ENCODE results near the gene TSPO2.
A peak's percentile ranks its signal among the peaks of the same experiment; 100 is the strongest.

TSPO2 gene

DNA sequence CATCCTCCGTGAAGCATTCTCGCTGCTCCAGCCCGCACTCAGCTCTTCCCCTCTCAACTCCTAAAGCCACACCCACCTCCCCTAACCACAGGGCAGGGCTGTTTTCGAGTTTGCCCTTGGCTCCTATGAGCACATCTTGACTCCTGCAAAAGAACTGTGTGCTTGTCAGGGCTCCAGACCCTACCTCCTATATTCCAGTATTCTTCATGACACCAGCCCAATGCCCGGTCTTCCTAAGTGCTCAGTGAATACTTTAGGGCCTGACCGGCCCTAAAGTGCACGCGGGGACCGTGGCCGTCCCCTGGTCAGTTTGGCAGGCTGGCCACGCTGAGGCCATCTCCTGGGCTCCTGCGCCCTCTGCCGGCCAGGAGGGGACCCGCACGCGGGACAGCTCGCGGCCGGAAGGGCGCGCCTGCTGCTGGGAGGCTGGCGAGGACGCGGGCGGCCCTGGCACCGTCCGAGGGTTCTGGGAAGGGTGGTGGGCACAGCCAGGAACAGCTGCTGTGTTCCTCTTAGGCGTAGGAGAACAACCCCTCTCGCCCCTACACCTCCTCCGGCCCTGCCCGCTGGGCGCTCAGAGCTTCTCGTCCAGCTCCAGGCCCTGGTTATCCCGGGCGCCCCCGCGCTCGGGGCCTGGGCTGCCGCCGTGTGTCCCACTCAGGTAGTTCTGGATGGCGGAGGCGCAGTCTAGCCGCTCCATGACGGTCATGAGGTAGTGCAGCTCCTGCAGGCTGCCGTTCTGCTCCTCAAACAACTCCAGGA, 14.3 kb upstream of the TSPO2 start:
- peak in 1 of 2 experiments; percentile 32 for DNase-seq

DNA sequence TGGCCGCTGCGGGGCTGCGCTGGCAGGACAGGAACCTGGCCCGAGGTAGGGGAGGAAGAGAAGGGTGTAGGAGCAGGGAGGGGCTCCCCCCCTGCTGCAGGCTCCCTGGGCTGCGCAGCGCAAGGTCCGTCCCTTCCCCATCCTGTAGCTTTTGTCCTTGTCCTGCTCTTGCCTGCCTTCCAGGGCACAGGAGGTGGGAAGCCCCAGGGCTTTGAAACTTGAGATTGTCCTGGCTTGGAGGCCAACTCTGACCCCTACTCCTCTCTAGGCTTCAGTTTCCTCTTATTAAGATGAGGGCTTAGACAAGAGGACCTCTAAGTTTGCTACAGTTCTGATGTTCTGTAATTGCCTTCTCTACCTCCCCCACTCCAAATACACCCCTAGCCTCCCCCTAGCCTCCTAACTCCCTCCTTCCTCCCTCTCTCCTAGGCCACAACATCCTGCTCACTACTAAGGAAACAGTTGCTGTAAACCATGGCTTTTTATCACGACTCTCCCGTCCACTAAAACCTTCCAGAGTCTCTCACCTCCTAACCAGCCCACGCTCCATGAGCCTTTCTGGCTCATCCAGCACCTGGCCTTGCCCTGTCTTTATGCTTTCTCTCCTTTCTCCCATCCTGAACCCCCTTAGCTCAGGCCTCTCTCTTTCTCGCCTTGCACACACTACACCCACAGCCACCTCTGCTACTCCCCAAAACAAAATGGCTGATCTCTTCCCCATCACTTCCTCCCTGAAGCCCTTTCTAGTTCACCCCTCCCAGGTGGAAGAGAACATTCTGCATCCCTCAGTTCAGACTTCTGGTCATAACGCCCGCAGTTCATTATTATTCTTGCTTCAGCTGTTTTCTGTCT, 13.5 kb upstream of the TSPO2 start:
- DNase-seq, result no peak

DNA sequence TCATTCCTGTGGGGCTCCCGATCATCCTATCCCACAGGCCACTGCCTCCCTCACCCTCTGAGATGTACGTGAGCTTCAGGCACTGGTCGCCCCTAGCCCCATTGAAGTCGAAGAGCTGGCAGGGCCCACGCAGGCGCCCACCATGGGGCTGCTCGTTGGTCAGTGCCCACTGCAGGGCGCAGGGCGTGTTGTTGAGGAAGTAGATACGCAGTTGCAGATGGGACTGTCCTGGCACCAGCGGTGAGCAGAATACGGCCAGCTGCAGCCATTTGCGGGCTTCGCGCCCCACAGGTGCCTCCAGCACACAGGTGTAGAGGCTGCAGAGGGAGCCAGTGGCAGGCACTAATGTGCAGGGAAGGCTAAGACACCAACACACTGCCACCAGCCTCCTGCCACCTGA, 9.4 kb upstream of the TSPO2 start:
- DNase-seq, result no peak

DNA sequence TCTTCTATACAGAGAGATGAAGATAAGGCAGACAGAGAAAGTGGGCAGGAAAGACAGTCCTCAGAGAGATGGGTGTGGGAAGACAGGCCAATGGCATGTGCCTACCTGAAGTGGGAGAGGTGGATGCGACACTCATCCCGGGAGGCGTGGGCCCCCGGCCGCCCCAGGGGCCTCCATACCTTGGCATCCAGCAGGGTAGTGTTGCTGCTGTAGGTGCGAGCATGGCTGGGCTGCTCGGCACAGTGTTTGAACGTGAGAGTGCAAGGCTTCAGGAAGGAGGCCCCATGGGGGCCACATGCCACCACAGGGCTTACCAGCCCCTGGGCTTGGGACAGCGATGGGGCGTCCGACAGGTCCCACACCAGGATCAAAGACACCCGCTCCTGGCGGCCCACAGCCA, 8.5 kb upstream of the TSPO2 start:
- no peak for DNase-seq

DNA sequence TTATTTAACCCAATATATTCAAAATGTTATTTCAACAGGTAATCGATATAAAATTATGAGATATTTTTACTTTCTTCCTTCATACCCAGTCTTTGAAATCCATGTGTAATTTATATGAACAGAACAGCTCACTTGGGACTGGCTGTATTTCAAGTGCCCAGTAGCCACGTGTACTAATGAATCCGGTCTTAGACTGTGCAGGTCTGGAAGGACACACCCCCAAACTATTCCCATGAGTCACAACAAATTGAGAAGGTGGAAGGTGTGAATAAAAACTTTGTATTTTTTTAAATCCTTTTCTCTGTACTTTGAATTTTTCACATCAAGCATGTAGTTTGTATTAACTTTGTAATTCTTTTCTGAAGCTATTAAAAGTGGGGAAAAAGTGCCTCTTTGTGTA, 6.1 kb upstream of the TSPO2 start:
- DNase-seq, result no peak

DNA sequence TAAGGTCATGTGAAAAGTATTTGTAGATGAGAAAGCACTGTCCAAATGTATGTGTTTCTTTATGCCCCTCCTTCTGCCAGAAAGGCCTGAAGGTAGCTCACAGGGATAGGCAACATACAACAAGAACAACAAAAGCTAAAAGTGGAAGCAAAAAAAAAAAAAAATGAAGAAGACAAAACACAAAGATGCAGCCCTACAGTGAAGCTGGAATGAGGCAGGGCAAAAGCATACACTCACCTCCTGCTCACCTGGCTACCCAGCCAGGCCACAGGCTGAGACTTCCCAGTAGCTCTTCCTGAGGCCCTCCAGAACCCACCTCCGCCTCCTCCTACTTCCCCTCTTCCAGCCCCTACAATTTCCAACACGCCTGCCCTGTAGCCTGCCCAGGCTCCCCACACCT, 5.7 kb upstream of the TSPO2 start:
- no peak for DNase-seq

DNA sequence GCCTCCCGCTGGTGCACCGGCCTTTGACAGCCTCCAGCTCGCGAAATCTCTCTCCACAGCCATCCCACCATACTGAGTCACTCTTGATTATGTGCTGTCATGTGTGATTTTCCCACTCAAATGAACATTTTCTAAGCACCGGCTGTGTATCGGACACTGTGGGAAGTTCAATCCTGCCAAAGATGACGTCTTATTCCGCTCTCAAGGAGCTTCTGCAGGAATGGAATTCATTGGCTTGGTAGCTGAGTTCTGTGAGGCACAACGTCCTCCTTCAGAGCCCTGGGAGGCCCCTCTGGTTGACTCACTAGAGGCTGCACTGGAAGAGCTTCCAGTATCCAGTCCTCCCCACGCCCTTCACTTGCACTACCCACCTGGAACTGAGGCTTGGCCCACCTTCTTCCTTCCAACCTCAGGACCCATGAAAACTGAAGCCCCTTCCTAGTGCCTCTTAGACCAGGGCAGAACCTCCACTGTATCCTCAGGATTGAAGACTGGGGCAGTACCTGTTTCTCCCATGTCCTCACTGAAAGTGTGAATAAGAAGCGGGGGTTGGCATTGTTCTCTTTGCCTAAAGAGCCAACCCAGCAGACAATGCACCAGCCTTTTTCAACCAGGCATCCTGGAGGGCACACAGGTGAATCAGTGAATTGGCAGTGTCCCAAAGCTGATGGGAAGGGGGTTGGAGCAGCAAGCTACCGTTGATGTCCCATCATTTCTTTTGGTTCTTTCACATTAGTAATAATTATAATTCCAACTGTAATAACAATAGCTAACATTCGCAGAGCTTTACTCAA, 5.0 kb upstream of the TSPO2 start:
- no peak for DNase-seq

DNA sequence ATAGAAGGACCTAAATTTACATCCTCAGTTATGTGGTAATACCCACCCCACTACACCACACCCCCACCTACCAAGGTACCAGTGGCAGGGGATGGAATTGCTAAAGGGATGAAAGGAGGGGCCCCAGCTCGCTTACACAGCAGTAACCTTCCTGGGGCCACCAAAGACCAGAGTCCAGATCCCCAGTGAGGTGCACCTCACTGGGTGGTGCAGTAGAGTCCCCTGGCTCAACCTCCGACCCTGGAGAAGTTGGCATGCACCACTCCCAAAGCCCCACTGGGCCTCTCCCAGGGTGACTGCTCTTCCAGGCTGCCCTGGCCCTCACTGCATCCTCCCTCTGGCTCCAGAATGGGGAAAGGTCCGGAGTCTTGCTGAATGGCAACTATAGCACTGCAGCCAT, 4.1 kb upstream of the TSPO2 start:
- no peak for DNase-seq

DNA sequence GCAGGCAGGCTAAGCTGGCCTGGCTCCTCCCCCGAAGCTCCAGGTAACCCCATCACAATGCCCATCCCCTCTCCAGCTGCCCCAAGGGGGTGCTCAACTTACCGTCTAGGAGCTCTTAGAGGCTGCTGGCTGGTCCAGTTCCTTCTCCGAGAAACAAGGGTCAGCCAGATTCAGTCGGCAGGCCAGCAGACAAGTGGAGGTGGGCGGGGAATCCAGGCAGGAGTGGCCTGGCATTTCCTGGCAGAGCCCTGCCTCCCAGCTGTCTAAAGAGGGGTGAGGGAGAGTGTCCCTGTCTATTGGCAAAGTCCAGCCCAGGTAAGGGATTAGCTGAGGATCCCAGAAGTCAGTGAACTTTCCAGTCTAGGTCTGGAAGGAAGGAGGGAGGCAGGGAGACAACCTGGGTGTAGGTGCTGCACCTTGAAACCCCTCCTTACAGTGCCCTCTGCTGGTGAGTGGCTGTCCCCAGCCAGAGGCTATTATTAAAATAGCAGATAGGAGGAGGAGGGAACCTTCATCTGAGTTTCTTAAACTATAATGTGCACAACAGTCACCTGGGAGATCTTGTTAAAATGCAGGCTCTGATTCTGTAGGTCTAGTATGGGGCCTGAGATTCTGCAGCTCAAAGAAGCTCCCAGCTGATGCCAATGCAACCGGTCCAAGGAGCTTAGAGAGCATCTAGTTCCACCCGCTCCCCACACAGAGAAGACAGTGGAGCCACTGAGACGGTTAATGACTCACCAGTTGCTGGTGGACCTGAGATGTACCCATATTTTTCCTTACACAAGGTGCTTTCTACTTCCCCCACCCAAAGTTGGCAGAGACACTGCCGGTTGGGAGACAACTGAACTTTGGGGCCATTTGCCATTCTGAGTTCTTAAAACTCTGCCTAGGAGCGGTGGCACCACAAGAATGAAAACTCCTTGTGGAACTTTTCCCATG, 2.9 kb upstream of the TSPO2 start, which contains the start of gene UNC5CL:
UNC5CL (minus strand) TSS at position 162 of the 939 bp plus-strand sequence. CDS start 4,147 bp downstream, outside the sequence.
- DNase-seq, result peak; percentile 9 to 37

DNA sequence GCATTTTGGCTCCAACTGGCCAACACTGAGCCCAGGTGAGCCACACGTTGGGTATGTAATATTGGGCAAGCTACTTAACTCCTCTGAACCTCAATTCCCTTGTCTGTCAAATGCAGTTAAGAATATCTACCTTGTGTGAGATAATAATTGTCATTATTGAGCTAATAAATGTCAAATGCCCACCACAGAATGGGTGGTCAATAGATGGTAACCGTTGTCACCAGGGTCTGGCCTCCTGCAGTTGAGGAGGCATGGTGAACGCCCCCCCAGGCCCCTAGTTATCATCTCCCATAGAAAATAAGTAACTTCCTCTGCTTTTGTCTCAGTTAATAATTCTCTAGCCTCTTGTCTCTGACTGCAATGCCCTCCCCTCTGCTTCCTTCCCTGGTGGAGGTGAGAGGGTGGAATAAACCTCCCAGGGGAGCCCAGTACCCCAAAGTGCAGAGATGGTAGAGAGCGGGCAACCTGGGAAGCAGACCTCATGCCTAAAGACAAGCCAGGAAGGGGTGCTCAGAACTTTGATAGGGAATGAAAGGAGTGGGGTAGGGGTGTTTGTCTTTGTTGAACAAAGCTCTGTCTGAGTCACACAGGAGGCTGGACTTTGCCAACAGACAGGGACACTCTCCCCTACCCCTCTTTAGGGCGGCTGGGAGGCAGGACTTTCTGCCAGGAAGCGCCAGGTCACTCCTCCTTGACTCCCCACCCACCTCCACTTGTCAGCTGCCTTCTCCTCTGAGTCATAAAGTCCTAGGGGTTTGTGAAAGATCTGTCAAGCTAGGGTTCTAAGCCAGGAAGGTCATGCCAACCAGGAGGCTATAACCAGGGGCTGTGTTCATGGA, 1.9 kb upstream of the TSPO2 start:
- DNase-seq, result no peak

DNA sequence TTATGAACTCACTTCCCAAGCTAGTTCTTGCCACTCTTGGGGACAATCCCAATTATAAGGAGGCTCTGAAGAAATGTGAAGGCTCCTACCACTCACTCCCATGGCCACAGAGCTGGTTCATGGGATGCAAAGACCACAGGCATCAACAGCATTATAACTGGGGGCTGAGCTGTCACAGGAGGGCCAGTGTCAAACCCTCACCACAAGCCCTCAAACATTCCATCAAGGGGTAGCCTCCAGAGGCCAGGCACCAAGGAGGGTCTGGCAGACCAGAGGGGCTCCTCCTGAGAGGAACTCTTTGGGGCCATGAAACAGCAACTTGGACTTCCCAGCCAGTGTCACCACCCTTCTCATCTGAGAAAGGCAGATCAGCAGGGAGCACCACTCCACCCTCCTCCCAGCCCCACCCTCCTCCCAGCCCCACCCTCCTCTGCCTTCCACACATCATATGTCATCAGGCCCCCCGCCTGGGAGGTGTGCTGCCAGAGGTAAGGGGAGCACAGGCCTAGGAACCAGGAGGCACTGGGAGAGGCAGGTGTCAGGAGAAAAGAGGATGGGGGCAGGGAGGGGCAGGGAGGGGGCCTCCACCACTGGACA, 1.2 kb upstream of the TSPO2 start:
- no peak for DNase-seq

DNA sequence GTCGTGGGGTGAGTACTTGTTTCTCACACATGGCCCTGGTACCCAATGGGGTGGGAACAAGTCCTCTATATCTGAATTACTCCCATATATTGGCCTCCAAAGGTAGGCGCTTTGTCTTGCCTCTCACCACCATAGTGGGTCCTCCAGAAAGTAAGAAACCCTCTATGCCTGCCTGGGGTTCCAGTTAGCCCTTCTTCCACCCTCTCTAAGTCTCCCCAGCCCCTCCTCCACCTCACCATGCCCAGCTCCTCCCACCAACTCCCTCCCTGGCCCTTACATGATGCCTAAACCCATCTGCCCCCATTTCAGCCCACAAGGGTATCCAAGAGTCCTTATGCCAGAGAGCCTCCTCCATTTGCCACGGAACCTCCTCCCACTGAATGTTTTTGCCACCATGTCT, 884 bp downstream of the TSPO2 start:
- DNase-seq, result no peak

DNA sequence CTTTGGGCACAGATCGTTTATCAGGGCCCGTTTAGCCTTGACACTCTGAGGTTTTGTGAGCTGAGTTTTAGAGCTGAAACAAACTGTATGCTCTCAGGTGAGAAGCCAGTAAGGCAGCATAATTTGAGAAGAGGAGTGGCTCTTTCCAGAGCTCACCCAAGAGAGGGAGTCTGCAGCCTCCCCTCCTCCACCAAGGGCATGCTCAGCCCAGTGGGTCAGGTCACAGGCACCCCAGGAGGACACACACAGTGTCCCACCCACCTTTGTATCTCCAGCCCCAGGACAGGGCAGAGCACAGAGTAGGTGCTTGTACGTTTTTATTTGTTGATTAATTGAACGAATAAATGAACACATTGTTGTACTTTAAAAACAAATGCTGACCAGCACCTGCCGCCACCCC, 3.4 kb downstream of the TSPO2 start:
- DNase-seq, result no peak

DNA sequence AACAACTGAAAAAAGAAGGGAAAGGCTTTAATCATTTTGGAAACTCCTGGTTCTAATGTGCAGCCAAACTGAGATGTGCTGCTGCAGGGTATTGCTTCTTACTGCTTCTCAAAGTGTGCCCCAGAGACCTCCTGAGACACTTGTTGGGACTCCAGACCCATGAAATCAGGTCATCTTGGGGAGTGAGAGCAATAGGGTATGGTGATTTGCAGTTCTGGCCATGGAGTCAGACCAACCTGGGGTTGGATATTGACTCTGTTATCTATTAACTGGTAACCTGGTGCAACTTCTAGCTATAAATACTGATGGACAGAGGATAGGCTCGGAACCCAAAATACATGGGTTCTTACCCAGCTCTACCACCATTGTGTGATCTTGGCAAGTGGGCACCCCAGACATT, 3.8 kb downstream of the TSPO2 start:
- no peak for DNase-seq

DNA sequence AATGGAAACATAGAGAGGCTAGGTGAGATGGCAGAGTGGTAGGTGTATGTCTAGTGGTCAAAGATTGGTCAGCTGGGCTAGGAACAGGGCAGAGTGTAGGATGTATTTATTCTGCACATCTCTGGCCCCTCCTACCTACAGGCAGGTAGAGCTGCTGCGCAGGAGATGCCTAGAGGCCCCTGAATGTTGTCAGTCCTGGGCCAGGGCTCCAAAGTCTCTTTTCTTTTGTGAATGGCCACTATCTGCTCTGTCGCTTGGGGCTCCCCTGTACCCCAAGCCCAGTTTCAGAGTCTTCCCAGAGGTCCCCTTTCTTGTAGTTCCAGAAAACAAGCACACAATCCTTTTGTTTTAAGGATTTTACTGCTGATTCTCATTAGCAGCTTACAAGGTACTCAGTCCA, 5.0 kb downstream of the TSPO2 start:
- no peak for DNase-seq

DNA sequence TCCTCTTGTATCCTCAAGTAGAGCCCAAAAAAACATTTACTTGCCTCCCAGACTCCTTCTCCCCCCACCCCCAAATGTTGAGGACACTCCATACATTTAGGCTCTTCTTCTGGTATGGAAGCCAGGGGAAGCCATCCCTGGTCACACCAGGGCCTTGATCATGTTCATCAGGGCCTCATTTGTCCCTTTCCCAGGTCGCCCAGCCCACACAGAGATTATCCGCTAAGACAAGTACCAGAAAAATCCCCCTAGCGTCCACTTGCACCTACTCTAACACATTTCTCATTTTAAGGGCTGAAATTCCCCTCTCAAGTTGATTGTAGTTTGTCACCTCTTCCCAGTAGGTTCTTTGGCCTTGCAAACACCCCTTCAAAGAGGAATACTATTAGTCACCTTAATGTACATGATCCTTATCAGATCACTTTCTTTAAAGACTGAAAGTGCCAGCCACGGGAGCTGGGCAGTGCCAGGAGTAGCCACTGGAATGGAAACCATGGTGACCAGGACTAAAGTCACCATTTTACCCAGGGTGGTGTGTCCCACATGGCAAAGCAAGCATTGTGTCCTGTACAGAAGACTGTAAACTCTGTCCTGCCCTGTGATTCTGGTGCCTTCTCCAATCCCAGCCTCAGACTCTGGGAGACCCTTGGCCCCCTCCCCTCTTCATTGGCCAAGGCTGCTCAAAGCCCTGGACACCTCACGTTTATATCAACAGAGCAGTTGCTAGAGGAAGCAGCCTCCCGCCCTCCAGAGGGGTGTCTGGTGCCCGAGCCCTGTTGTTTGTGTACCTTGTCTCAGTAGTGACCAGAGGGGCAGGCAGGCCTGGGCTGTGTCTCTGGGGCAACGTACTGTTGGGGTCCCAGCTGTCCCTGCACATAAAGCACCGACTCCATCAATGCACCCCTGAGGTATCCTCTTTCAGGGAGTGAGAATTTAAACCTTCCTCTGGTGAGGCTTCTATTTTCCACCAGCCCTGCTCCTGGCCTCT, 5.8 kb downstream of the TSPO2 start:
- no peak for DNase-seq

DNA sequence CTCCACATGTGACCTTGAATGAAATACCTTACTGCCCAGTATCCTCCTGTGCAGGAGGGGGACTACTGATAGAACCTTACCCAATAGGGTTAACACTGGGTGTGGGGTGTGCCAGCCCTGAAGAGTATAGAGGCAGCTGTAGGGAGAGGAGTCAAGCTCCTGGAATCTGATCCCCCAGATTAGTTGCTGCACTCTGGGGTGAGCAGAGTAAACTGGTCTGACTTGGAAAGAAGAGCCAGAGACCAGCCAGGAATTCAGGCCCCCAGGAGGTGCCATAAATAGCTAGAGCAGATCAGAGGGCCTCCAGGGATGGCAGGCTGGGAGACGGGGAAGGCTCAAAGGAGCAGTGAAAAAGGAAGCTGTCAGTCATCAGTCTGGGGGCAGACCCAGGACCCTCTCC, 7.3 kb downstream of the TSPO2 start:
- no peak for DNase-seq

DNA sequence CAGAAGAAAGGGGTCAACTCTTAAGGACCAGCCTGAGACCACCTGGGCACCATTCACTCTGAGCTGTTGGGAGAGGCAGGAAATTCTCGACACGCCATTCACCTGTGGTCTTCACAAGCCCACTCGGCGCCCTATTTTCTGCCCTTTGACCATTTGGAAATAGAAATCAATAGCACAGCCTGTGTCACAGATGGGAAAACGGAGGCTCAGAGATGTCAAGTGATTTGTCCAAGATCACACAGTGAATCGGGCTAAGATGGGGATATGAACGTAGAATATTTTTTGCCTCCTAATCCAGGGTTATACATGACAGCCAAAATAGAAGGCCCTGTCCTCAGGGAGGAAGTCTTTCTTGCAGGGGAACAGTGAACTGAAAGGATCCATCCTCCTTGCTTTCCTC, 7.7 kb downstream of the TSPO2 start:
- no peak for DNase-seq

DNA sequence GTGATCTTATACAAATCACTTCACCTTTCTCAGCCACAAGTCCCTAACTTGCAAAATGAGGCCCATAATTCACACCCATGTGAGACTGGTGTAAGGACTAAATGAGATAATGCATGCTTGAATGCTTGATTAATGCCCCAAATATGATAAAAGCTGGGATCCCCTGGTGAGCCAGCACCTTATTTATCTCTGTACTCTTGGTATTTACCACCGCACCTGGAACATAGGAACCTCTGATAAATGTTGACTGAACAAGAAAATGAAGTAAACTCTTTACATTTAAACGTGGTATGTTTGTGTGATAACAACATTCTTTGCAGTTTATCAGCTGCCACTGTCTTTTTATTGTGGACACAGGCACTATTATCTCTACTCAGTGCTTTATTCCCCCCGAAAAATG, 8.3 kb downstream of the TSPO2 start:
- DNase-seq, result no peak

DNA sequence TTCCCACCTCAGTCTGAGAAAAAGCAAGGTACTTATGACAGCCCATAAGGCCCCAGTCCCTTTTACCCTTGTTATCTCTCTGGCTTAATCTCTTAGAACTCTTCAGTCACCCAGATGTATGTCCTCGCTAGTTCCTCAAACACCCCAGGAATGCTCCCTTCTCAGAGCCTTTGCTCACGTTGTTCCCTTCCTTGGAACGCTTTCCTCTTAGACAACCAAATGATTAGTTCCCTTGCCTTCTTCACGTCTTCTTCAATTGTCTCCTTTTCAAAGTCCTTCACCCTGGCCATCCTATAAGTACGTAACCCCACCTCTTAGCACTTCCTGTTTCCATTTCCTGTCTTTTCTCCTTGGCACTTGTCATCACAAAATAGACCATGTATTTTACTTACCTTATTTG, 9.6 kb downstream of the TSPO2 start:
- no peak for DNase-seq
